Sigmoid colon (tissue), 7 donors: Measurements from ENCODE around the gene NPTX1. TPM values are rescaled to one million over a fixed set of nuclear protein-coding genes. Genes with fewer than 3 reads are reported as not detected.

Experiments used
- DNase-seq: peaks from one replicate; pipeline ENCODE4 v3.0.0-alpha.2; 2019
- H3K27ac ChIP-seq, 4 donors: fragments of 200-600 bp; sonication (generic); one replicate each; pipeline ENCODE4 v1.5.1; 2016 to 2019; ENCODE audit warnings: mild to moderate bottlenecking in 1 of 4
- H3K27me3 ChIP-seq, 3 donors: fragments of 200-600 bp; sonication (generic); one replicate each; pipeline ENCODE4 v1.5.1; 2019; ENCODE audit warnings: mild to moderate bottlenecking in 1 of 3
- H3K36me3 ChIP-seq, 4 donors: fragments of 200-600 bp; sonication (generic); one replicate each; pipeline ENCODE4 v1.5.1; 2016 to 2019
- H3K4me1 ChIP-seq, 4 donors: fragments of 200-600 bp; sonication (generic); one replicate each; pipeline ENCODE4 v1.5.1; 2017 to 2019
- H3K4me3 ChIP-seq, 4 donors: fragments of 200-600 bp; sonication (generic); one replicate each; pipeline ENCODE4 v1.5.1; 2017 to 2019; ENCODE audit warnings: mild to moderate bottlenecking in 2 of 4, moderate library complexity in 1 of 4
- H3K9me3 ChIP-seq, 4 donors: fragments of 200-600 bp in 3 of 4; sonication (generic) in 3 of 4; one replicate each; pipeline versions ENCODE4 v1.5.1 to v1.6.1; 2013 to 2019
- CTCF ChIP-seq, 4 experiments: fragments of 450-650 bp in 3 of 4; fragments of 200-600 bp in 1 of 4; IDR thresholded peaks; one replicate each; pipeline ENCODE4 v1.5.1; 2016 to 2019; ENCODE audit warnings: antibody characterized with exemption in 4 of 4, mild to moderate bottlenecking in 3 of 4, moderate library complexity in 2 of 4
- EP300 ChIP-seq, 4 donors: sonication (generic); formaldehyde crosslinking; IDR thresholded peaks; one replicate each; pipeline ENCODE4 v1.6.1; 2017; ENCODE audit warnings: antibody characterized with exemption in 4 of 4
- POLR2A ChIP-seq, 2 donors: fragments of 450-650 bp; IDR thresholded peaks; one replicate each; pipeline ENCODE4 v1.6.1; 2016; ENCODE audit warnings: antibody characterized with exemption in 2 of 2, mild to moderate bottlenecking in 2 of 2, moderate library complexity in 2 of 2
- POLR2AphosphoS5 ChIP-seq, 4 donors: sonication (generic); formaldehyde crosslinking; IDR thresholded peaks; one replicate each; pipeline ENCODE4 v1.6.1; 2017; ENCODE audit warnings: antibody characterized with exemption in 4 of 4
- WGBS, 2 donors: extraction: QIAGEN DNeasy Blood & Tissue Kit; methylation state at CpG; one replicate each; pipeline ENCODE4 v1.1.7; 2013; 5-methylcytosine and 5-hydroxymethylcytosine counted together
- intact Hi-C: fragments of 100-400 bp; cut with DNase I; formaldehyde crosslinking; loops from one replicate; pipeline ENCODE4 v1.15.1; 2023
- polyA plus RNA-seq, 3 donors: library from polyadenylated mRNA; stranded (reverse); fragments of 200-250 nt; gene quantifications; one replicate each; pipeline ENCODE4 v1.2.3, GENCODE V29; 2013
- total RNA-seq, 4 donors: library from RNA; depleted of rRNA; stranded (reverse); fragments of >200 nt; gene quantifications; one replicate each; pipeline ENCODE4 v1.1.0, GENCODE V29; 2016
- donor health status: healthy with polysubstance abuse.
- donor health status: Bipolar disorder and iron deficiency.
- donor health status: healthy.

NPTX1 gene
- total and polyA plus RNA-seq, 7 donors: 0.60 to 67.3 (median 36.9) TPM

- intact Hi-C loops: loop anchor here (10.0 kb wide), 1 partner anchor 363 kb away; no protein-coding TSS in a partner anchor
These were observed 4.5 kb downstream of the NPTX1 start for GRCh38 chr17:80471922-80472321.

GRCh38 chr17:80470603-80471002 is 5.8 kb downstream of the NPTX1 start:
- TF ChIP-seq POLR2A (IDR thresholded peaks at IDR 0.05) (no peak), CTCF (IDR thresholded peaks at IDR 0.05) (no peak), POLR2AphosphoS5 (IDR thresholded peaks at IDR 0.05) (no peak), EP300 (IDR thresholded peaks at IDR 0.05) (no peak)
- H3K4me1 ChIP-seq: peaks cover 0 to 25% (median 22%) of the 10 kb centered on the region in 4 donors
- intact Hi-C loops: loop anchor here (10.0 kb wide), 1 partner anchor 364 kb away; no protein-coding TSS in a partner anchor
- no peak for DNase-seq
- H3K4me3 ChIP-seq: no peak overlapping the region
- 81 to 83% methylated on average over 21 of the region's 21 CpGs for WGBS, 2 donors
- H3K36me3 ChIP-seq: peaks cover 0 to 56% (median 0%) of the 10 kb centered on the region in 4 donors
- no peak overlapping the region for H3K27ac ChIP-seq
- H3K27me3 ChIP-seq: peaks cover 0 to 11% (median 8%) of the 10 kb centered on the region in 3 donors
- no peaks in the 10 kb centered on the region for H3K9me3 ChIP-seq

More at GRCh38 chr17:80471922-80472321, 4.5 kb downstream of the NPTX1 start:
- TF ChIP-seq POLR2A (IDR thresholded peaks at IDR 0.05) (no peak), CTCF (IDR thresholded peaks at IDR 0.05) (no peak), POLR2AphosphoS5 (IDR thresholded peaks at IDR 0.05) (no peak), EP300 (IDR thresholded peaks at IDR 0.05) (no peak)
- H3K4me1 ChIP-seq: peaks cover 1 to 36% (median 34%) of the 10 kb centered on the region in 4 donors
- DNase-seq: no peak
- H3K4me3 ChIP-seq: no peak overlapping the region
- 68 to 69% methylated on average over 8 of the region's 8 CpGs for WGBS, 2 donors
- H3K27me3 ChIP-seq: peaks cover 3 to 22% (median 18%) of the 10 kb centered on the region in 3 donors
- H3K9me3 ChIP-seq: no peaks in the 10 kb centered on the region
- H3K27ac ChIP-seq: no peak overlapping the region
- H3K36me3 ChIP-seq: peaks cover 0 to 56% (median 0%) of the 10 kb centered on the region in 4 donors

GRCh38 chr17:80469667-80470066 is 6.7 kb downstream of the NPTX1 start:
- WGBS, 2 donors: 74 to 80% methylated on average over 11 of the region's 11 CpGs
- TF ChIP-seq POLR2A (IDR thresholded peaks at IDR 0.05) (no peak), CTCF (IDR thresholded peaks at IDR 0.05) (no peak), POLR2AphosphoS5 (IDR thresholded peaks at IDR 0.05) (no peak), EP300 (IDR thresholded peaks at IDR 0.05) (no peak)
- Histone ChIP-seq H3K27me3 (peaks cover 0 to 6% (median 6%) of the 10 kb centered on the region in 3 donors), H3K4me1 (peaks cover 0 to 16% (median 13%) of the 10 kb centered on the region in 4 donors), H3K4me3 (no peak overlapping the region), H3K27ac (no peak overlapping the region), H3K9me3 (no peaks in the 10 kb centered on the region), H3K36me3 (peaks cover 0 to 56% (median 0%) of the 10 kb centered on the region in 4 donors)
- no peak for DNase-seq
- intact Hi-C loops: loop anchor here (10.0 kb wide), 1 partner anchor 365 kb away; no protein-coding TSS in a partner anchor

GRCh38 chr17:80468781-80469493 is 7.5 kb downstream of the NPTX1 start:
- DNase-seq: no peak
- H3K4me3 ChIP-seq: no peak overlapping the region
- peaks cover 0 to under 1% (median 0%) of the 10 kb centered on the region in 3 donors for H3K27me3 ChIP-seq
- H3K36me3 ChIP-seq: peaks cover 0 to 56% (median 0%) of the 10 kb centered on the region in 4 donors
- H3K27ac ChIP-seq: no peak overlapping the region
- TF ChIP-seq EP300 (IDR thresholded peaks at IDR 0.05) (no peak), POLR2A (IDR thresholded peaks at IDR 0.05) (no peak), CTCF (IDR thresholded peaks at IDR 0.05) (no peak), POLR2AphosphoS5 (IDR thresholded peaks at IDR 0.05) (no peak)
- intact Hi-C loops: no loop called here
- no peaks in the 10 kb centered on the region for H3K9me3 ChIP-seq
- H3K4me1 ChIP-seq: peaks cover 0 to 10% (median 6%) of the 10 kb centered on the region in 4 donors
- 74% methylated on average over 28 of the region's 28 CpGs for WGBS, 2 donors
